HG03575 (cell line): Measurements from ENCODE around the gene CLDN6.
A peak's percentile ranks its signal among the peaks of the same experiment; 100 is the strongest.

Experiments
- ATAC-seq: cut with Tn5 transposase; IDR thresholded peaks from one replicate; pipeline ENCODE4 v1.9.1; 2021; ENCODE audit not compliant: unreplicated experiment, insufficient number of reproducible peaks, low FRiP score; ENCODE audit errors: extremely low read depth

CLDN6 gene

DNA sequence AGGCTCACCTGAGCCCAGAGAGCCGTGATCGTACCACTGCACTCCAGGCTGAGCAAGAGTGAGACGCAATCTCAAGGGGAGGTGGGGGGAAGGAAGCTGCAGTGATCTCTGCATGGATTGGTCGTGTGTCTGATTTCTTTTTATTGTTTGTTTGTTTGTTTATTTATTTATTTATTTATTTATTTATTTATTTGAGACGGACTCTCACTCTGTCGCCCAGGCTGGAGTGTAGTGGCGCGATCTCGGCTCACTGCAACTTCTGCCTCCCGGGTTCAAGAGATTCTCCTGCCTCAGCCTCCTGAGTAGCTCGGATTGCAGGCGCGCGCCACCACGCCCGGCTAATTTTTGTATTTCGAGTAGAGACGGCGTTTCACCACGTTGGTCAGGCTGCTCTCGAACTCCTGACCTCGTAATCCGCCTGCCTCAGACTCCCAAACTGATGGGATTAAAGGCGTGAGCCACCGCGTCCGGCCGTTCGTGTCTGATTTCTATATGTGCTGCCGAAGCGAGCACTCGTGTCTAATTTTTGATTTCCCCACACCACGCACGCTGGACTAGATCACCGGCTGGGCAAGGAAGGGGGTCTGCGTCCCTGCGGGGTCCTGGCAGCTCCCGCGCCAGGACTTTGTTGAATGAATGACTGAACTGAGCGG, 1.7 kb upstream of the CLDN6 start:
- no peak for ATAC-seq

DNA sequence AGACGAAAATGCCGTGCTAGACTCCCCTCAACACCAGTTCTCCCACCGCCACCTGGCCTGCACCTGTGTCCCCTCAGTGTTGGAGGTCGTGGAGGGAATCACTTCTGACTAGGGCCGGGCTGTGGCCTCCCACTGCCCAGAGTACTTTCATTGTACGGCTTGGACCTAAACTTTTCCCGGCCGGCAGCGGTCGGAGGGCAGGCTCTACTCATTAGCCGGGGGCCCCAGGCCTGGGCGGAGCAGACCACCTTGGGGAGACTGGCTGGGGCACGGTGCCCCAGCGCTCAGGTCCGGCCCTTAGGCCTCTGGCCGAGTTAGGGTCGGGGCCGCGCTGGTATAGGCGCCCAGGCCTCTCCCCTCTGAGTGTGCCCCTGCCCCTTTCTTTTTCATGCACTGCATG, 639 bp downstream of the CLDN6 start:
- ATAC-seq, result no peak

DNA sequence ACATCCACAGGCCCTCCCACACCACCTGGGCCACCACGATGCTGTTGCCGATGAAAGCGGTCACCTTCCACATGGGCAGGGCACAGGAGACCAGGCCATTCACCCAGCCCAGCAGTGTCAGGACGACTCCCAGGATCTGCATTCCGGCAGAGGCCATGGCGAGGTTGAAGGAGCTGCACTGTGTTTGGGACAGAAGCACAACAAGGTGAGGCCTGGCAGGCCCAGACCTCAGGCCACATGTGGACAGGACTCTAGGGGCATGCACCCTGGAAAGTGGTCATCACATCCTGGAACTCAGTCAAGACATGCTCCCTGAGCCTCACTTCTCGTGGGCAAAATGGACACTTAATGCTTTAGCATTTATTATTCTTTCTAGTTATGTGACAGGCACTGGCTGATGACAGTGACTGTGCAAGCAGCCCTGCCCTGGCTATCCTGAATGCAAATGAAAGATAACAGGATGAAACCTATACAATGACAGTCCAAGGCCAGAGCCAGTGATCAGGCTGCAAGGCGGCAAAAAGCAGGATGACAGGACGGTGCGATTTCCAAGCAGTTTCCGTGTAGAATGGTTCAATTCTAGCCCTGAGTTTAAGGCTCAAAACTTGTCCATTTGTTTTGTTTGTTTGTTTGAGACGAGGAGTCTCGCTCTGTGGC, 2.0 kb downstream of the CLDN6 start:
- no peak for ATAC-seq

DNA sequence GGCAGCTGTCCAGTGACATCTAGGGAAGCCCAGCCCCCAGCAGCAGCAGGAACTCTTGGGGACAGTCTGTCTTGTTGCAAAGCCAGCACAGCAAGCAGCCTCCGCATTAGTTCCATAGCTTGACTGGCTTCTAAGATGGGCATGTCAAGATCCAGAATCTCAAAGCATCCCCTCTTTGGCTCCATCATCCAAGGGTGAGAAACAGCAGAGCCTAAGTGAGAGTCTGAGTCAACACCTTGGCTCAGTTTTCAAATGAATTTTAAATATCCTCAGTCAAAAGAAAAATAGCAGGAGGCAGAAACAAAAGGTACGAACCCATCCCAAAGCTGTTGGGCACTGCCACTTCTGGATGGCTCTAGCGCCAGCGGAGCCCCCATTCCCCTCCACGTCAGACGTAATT, 3.0 kb downstream of the CLDN6 start:
- ATAC-seq, result no peak

DNA sequence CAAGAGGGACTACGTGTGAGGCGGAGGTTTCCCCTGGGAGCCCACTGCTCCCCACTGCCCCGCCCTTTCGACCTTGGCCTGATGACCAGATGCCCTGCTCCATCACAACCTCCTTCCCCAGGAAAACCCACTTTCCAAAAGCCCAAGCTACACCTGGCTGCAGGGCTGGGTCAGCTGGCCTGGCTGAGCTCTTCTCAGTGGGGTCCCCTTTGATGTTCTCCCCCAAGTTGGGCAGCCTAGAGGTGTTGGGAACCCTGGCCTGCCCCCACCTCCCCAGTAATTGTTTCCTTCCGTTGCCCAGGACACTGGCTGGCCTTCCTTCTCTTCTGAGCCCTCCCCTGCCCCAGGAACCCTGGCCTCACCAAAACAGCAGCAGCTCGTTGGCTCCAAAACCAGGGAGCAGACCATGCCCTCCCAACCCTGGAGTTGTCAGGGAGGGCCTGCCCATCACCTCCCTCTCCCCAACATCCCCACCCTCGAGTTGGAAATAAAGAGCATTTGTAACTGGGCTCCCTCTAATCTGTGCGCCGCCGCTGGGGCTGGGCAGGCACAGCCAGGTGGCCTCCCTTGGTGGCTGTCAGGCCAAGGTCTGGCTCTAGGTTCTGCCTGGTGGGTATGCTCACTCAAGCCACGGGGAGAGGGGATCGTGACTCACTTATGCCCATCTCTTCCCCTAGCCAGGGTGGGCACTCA, 3.8 kb downstream of the CLDN6 start:
- no peak for ATAC-seq

DNA sequence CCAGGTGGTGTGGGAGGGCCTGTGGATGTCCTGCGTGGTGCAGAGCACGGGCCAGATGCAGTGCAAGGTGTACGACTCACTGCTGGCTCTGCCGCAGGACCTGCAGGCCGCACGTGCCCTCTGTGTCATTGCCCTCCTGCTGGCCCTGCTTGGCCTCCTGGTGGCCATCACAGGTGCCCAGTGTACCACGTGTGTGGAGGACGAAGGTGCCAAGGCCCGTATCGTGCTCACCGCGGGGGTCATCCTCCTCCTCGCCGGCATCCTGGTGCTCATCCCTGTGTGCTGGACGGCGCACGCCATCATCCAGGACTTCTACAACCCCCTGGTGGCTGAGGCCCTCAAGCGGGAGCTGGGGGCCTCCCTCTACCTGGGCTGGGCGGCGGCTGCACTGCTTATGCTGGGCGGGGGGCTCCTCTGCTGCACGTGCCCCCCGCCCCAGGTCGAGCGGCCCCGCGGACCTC, 4.5 kb downstream of the CLDN6 start:
- no peak for ATAC-seq

DNA sequence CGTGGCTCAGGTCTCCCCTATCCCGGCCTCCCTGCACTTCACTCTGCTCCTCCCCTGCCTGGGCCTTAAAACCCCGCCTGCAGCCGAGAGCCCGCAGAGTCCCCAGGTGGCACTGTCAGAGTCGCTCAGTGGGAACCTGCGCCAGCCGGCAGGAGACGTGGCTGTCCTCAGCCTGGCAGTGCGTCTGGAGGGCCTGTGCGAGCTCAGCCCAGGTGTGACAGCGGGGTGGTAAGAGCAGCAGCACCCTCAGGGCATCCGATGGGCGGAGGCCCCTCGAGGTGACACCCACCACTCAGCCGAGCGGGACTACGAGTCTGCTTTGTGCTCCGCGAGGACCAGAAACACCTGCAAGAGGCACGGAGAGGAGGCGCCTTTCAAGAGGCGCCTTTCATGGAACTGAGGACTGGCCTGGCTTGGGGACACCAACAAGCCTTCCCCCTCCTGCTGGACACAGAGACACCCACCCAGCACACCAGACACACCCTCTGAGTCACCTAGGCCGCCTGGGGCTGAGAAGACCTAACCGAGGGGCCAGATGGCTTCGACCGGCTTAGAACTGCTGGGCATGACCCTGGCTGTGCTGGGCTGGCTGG, 5.1 kb downstream of the CLDN6 start, which contains the start of gene CLDN9:
TSS of gene CLDN9 (plus strand) at position 96 of the 593 bp plus-strand sequence. CDS start at position 536, 440 bp downstream.
- ATAC-seq, result no peak

DNA sequence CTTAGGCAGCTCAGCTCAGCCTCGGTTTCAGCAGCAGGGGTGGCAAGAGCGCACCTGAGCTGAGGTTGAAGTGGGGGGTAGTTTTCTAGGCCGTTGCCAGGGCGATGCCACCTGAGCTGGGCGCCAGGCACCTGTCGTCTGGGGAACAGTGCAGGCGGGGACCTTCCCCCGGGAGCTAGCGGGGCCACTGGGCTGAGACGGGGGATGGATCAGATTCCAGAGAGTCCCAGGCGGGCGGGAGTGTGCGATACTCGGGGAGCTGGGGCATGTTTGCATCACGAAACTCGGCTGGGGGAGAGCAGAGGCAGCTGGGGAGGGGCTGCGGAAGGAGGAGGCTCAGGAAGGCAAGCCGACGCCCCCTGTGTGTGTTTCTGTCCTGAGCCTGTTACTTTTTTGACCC, 5.7 kb downstream of the CLDN6 start:
- ATAC-seq, result no peak

DNA sequence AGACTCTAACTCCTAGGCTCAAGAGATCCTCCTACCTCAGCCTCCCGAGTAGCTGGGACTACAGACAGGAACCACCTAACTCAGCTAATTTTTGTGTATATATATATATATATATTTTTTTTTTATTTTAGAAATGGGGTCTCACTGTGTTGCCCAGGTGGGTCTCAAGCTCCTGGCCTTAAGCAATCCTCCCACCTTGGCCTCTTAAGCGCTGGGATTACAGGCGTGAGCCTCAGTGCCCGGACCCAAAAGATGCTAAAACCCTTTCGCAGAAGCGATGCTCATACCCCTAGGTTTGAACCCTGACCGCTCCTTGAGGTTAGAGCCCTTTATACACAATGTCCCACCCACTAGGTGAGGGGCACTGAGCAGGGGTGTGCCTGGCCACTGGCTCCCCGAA, 7.5 kb downstream of the CLDN6 start:
- ATAC-seq, result no peak

DNA sequence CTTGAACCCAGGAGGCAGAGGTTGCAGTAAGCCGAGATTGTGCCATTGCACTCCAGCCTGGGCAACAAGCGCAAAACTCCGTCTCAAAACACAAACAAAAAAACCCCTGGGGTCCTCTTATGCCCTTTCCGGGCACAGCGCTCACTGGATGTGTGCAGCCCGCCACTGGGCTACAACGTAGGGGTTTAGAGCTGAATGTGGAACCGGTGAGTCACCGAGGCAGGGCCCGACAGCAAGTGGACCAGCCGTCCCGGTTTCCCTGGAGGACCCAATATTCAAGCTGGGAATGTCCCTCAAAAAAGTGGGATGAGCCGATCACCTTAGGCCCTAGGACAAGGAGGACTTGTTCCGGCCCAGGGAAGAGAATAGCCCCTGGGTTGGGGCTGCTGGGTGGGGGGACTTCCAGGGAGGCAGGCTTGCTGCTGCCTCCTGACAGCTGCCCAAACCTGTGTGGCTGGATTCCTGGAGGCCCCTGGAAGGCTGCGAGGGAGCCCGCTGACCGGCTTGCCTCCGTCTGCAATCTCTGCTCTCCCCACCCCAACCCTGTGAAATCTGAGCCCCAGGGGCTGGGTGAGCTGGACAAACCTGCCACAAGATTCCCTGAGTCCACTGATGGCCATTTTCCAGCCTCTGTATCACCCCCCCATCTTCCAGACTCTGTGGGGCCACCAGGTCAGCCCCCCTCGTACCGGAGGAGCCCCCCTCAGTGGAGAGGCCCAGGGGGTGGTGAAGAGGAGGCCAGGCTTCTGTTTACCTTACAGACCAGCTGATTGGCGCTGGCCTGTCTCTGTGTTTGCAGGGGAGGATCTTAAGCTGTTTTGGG, 8.2 kb downstream of the CLDN6 start:
- ATAC-seq, result no peak

DNA sequence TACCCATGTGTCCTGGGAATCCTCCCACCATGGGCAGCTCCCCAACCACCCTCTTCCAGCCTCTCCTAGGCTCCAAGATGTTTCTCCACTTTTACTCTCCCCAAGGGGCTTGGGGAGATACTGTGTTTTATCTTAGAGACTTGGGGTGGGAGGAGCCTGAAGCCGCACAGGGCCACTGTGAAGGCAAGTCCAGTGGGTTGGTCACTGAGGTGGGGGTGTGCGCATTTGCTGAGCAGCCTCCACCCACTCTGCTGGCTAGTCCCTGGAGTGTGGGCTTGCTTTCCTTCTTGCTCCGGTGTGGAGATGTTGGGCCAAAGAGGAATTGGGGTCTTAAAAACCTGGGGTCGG, 9.3 kb downstream of the CLDN6 start:
- ATAC-seq, result no peak

DNA sequence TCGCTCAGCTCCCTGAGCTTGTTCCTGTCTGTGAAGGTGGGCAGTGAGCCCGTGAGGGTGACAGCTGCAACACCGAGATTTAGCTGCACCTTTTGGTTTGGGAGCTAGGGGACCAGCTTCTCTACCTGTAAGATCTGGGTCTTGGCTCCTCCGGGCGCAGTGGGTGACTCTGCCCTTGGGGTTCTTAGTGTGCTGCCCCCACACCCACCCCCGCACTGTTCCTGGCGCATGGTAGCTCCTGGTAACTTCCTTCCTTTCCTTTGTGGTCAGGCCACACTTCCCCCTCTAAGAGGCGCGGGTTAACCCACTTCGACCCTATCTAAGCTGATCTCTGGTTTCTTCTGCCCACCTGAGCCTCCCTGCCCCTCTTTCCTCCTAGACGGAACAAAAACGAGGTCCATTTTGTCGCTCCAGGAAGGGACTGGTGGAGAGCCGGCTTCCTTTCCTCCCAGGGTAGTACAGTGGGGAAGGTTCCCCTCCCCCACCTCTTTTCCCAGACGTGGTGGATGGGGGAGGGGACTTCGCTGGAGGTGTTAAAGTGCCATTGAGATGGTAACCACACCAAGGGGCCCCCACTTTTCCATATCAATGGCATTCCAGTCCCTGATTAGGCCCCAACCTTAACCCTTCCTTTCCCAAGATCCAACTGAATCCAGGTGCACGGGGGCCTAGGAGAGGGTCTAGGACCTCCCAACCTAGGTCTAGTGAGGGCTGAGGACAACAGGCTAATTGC, 9.9 kb downstream of the CLDN6 start:
- ATAC-seq, result no peak

DNA sequence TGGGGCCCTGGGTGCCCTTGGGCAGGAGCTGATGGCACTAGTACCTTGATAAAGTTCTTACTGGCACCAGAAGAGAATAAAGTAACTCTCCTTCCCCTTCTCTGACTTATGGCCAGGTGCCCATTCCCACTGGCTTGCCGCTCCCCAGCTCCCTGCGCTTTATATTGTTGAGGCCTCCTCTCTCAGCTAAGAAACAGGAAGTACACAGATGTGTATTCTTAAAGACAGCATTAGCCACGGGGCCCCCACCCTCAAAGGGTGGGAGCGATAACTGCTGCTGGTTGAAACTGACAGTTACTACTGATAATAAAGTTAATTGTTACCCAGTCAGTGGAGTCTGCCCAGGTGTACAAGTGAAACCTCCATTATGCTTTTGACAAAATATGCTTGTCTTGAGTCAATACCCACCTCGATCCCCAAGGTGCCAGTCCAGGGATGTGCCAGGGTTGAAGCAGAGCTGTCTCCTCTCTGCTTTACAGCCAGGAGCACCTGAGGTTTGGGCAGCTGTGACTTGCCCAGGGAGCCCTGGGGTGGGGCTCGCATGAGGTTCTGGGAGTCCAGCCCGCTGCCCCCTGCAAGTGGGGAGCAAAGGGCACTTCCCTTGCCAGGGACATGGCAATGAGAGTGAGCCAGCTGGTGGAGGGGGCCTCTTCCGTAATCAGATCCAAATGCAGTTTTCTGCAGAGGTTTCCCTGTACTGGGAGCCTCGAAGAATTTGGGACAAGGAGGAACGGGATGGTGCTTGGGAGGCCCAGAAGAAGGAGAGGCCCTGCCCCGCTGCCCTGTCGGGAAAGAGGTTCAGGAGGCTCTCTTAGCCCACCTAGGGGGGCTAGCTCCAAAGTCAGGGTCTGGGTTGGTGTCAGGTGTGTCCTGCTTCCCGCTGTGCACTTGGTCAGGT, 10.7 kb downstream of the CLDN6 start:
- ATAC-seq, result no peak

DNA sequence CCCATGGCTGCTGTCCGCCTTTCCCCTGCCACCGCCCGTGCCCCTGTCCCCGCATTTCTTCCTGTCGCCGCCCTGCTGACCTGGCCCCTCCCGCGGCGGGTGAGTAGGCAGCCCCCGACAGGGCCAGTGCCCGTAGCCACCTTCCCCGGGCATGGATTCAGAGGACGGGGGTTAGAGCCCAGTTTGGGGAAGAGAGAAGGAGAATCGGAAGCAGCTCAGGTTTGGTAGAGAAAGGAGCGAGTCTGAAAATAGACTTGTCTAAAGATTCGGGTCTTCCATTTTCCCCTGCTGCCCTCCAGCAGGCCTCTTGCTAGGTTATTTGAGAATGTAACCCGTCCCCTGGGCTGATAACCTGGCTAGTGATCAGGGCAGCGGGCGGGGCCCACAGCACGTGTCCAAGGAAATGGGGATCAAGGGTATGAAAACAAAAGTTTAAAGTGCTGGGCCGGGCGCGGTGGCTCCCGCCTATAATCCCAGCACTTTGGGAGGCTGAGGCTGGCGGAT, 13.2 kb downstream of the CLDN6 start:
- no peak for ATAC-seq

DNA sequence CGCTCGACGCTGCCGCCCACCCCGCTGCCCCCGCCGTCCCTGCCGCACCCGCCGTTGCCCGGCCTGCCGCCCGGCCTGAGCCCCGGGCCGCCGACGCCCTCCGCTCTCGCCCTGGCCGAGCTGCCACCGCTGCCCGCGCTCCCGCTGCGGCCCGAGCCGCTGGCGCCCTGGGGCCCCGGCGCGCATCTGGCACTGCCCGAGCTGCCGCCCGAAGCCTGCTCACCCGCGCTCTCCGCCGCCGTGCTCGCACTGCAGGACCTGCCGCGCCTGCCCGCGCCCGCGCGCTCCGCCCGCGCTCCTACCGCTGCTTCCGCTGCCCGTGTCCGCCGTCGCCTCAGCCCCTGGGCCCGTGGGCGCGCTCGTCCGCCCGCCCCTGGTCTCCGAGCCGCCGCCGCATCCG, 13.7 kb downstream of the CLDN6 start:
- ATAC-seq, result no peak

DNA sequence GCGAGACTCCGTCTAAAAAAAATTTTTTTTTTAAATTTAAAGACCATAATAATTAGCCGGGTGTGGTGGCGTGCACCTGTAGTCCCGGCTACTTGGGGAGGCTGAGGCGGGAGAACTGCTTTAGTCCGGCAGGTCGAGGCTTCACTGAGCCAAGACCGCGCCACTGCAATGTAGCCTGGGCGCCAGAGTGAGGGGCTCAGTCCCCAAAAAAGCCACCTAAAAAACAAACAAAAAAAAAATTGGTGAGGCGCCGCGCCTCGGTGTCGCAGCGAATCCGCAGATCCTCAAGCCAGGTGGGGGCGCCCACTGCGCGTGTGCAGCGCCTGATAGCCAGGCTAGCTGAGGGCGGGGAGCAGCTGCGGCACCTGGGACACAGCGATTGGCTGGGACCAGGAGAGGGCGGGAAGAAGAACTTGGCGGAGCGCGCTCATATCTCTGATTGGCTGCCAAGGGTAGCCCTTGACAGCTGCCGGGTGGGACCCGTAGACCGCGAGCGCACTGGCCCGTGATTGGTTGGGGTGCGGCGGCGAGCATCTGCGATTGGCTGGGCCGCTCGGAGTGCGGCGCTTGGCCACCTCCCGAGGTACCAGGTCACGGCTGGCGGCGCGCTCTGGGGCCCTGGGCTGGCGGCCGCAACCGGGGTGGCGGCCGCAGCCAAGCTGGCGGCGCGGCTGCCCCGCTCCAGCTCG, 14.3 kb downstream of the CLDN6 start:
- peak; percentile 94 for ATAC-seq

DNA sequence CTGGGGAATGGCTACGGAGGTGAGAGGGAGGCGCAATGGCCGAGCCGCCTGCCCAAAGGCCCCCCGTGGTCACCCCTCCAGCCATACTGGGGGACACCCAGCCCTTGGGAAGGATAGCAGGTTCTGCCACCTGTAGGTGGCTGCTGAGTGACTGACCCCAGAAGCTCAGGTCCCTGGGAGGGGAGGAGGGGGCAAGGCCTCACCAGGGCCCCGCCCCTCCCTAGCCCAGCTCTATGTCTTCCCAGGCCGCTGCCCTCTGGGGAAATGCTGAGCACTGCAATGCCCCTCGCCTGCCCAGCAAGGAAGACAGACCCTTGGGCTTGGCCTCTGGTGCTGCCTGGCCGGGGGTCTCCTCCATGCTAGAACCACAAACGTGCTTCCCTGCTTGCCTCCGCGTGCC, 16.7 kb downstream of the CLDN6 start:
- no peak for ATAC-seq
